Loucy (cell line): ENCODE measurements around the gene SLC35B1.

Experiments used
- EZH2phosphoT487 ChIP-seq: fragments of 200-600 bp; IDR thresholded peaks from 2 replicates; pipeline ENCODE4 v1.6.1; 2018; ENCODE audit warnings: antibody characterized with exemption, mild to moderate bottlenecking, moderate library complexity, borderline replicate concordance
- TF ChIP-seq, protein P1 (sequence below): fragments of 200-600 bp; sonication (generic); conservative IDR thresholded peaks from 2 replicates; pipeline ENCODE4 v1.5.1; 2014; ENCODE audit warnings: mild to moderate bottlenecking, antibody characterized with exemption, low read length

GRCh38 chr17:49676276-49676868 is 31.4 kb downstream of the SLC35B1 start:
- TF ChIP-seq, protein P1, sequence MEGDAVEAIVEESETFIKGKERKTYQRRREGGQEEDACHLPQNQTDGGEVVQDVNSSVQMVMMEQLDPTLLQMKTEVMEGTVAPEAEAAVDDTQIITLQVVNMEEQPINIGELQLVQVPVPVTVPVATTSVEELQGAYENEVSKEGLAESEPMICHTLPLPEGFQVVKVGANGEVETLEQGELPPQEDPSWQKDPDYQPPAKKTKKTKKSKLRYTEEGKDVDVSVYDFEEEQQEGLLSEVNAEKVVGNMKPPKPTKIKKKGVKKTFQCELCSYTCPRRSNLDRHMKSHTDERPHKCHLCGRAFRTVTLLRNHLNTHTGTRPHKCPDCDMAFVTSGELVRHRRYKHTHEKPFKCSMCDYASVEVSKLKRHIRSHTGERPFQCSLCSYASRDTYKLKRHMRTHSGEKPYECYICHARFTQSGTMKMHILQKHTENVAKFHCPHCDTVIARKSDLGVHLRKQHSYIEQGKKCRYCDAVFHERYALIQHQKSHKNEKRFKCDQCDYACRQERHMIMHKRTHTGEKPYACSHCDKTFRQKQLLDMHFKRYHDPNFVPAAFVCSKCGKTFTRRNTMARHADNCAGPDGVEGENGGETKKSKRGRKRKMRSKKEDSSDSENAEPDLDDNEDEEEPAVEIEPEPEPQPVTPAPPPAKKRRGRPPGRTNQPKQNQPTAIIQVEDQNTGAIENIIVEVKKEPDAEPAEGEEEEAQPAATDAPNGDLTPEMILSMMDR, result no peak
- TF ChIP-seq EZH2phosphoT487, result no peak
